Urothelium cell line (cell line): ENCODE data around the gene IRF2BPL.
"Not testable (repeated sequence)": the region's sequence is repeated elsewhere in the genome, so short reads cannot be mapped to it uniquely, and the experiment has no call there.

Experiments
- DNase-seq: peaks from one replicate; pipeline ENCODE4 v3.0.0; 2011; ENCODE audit warnings: low spot score, mixed read lengths
- FAIRE-seq: peaks from 2 replicates; lab custom pipeline; 2011; peaks lifted over from hg19 to GRCh38; lab: Jason Lieb, UNC

The IRF2BPL gene

GRCh38 chr14:77036484-77037214, 8.1 kb upstream of the IRF2BPL start:
- DNase-seq (no peak), FAIRE-seq (no peak)

- no peak for FAIRE-seq
- DNase-seq: no peak
Measured at GRCh38 chr14:77035267-77035666, 6.8 kb upstream of the IRF2BPL start.

- FAIRE-seq: peak; percentile 68
- DNase-seq: peak; percentile 91
Measured at GRCh38 chr14:77033622-77034589, 5.4 kb upstream of the IRF2BPL start.

GRCh38 chr14:77032844-77033621, 4.5 kb upstream of the IRF2BPL start:
- FAIRE-seq: no peak

GRCh38 chr14:77032491-77032843, 4.0 kb upstream of the IRF2BPL start:
- FAIRE-seq: no peak

More at GRCh38 chr14:77032844-77033621, 4.5 kb upstream of the IRF2BPL start:
- DNase-seq: peak; percentile 90

GRCh38 chr14:77031759-77032490, 3.4 kb upstream of the IRF2BPL start:
- no peak for DNase-seq
- FAIRE-seq: no peak

More at GRCh38 chr14:77032491-77032843, 4.0 kb upstream of the IRF2BPL start:
- no peak for DNase-seq

GRCh38 chr14:77027538-77028383, 747 bp downstream of the IRF2BPL start:
- DNase-seq (peak; percentile 84), FAIRE-seq (peak; percentile 13)

- FAIRE-seq: no peak
Measured at GRCh38 chr14:77026930-77027537, 1.5 kb downstream of the IRF2BPL start.

GRCh38 chr14:77026166-77026929, 2.2 kb downstream of the IRF2BPL start:
- no peak for FAIRE-seq
- peak; percentile 46 for DNase-seq

More at GRCh38 chr14:77026930-77027537, 1.5 kb downstream of the IRF2BPL start:
- peak; percentile 69 for DNase-seq

GRCh38 chr14:77025744-77026165, 2.8 kb downstream of the IRF2BPL start:
- DNase-seq (no peak), FAIRE-seq (no peak)

- DNase-seq (peak; percentile 57), FAIRE-seq (no peak)
Measured at GRCh38 chr14:77024171-77024691, 4.3 kb downstream of the IRF2BPL start.

- DNase-seq: no peak
- FAIRE-seq: no peak
Measured at GRCh38 chr14:77023001-77023996, 5.2 kb downstream of the IRF2BPL start.

- DNase-seq: no peak
- no peak for FAIRE-seq
Measured at GRCh38 chr14:77022236-77022852, 6.2 kb downstream of the IRF2BPL start.

- not testable (repeated sequence) for DNase-seq, FAIRE-seq
Measured at GRCh38 chr14:77021424-77021823, 7.1 kb downstream of the IRF2BPL start.

GRCh38 chr14:77018785-77019184, 9.7 kb downstream of the IRF2BPL start:
- DNase-seq (no peak), FAIRE-seq (no peak)

GRCh38 chr14:77017666-77018065, 10.8 kb downstream of the IRF2BPL start:
- no peak for FAIRE-seq
- no peak for DNase-seq
